ENCODE results near the gene IL1RAP. TPM values are rescaled to one million over a fixed set of nuclear protein-coding genes. Genes with fewer than 3 reads are reported as not detected.

The IL1RAP gene
- total and polyA plus RNA-seq, 2 experiments from 2014 or later, result 3.6 to 5.0 TPM

DNA sequence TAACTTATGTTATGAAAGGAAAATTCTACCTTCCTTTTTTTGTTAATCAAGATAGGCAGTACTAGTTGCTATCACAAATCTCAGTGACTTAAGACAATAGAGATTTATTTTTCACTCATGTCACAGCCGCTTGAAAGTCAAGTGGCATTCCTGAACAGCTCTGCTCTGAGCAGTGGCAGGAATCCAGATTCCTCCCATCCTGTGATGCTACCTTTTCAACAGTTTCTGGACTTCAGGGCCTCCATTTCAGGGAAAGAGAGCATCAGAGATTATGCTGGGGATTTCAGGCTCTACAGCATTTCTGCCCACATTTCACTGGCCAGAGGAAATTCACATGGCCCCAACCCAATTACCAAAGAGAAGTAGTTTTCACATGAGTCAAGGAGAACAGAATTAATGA, 83.4 kb downstream of the IL1RAP start:
- H4K20me1 ChIP-seq (replicated peaks; ENCODE audit: insufficient read depth), result no peaks in the 10 kb centered on the region
- no peak overlapping the region for H3K4me3 Mint-ChIP-seq
- H3K27ac ChIP-seq (ENCODE audit: low read depth), result no peak overlapping the region
- no peaks in the 10 kb centered on the region for H3K36me3 ChIP-seq (ENCODE audit: insufficient read depth)
- H3K4me1 Mint-ChIP-seq, result peaks cover 15% of the 10 kb centered on the region
- DNase-seq (ENCODE audit: low spot score) (peak; percentile 20), ATAC-seq (peak; percentile 28; the same call in 2 of the 3 replicates)
- no peak overlapping the region for H3K4me2 ChIP-seq
- H3K4me3 ChIP-seq, result no peak overlapping the region
- no peaks in the 10 kb centered on the region for H3K9me3 Mint-ChIP-seq
- H3F3A ChIP-seq (replicated peaks; ENCODE audit: low read depth), result no peaks in the 10 kb centered on the region
- H3K9me2 ChIP-seq (ENCODE audit: insufficient read depth), result no peaks in the 10 kb centered on the region
- no peaks in the 10 kb centered on the region for H3K36me3 Mint-ChIP-seq (ENCODE audit: low read depth)
- TF ChIP-seq EZH2 (IDR thresholded peaks at IDR 0.05; ENCODE audit: low read depth, unreplicated experiment), result no peak
- TF ChIP-seq NANOG (IDR thresholded peaks at IDR 0.05; ENCODE audit: borderline replicate concordance), result no peak
- TF ChIP-seq, protein P1, sequence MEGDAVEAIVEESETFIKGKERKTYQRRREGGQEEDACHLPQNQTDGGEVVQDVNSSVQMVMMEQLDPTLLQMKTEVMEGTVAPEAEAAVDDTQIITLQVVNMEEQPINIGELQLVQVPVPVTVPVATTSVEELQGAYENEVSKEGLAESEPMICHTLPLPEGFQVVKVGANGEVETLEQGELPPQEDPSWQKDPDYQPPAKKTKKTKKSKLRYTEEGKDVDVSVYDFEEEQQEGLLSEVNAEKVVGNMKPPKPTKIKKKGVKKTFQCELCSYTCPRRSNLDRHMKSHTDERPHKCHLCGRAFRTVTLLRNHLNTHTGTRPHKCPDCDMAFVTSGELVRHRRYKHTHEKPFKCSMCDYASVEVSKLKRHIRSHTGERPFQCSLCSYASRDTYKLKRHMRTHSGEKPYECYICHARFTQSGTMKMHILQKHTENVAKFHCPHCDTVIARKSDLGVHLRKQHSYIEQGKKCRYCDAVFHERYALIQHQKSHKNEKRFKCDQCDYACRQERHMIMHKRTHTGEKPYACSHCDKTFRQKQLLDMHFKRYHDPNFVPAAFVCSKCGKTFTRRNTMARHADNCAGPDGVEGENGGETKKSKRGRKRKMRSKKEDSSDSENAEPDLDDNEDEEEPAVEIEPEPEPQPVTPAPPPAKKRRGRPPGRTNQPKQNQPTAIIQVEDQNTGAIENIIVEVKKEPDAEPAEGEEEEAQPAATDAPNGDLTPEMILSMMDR (conservative IDR thresholded peaks at IDR 0.05; ENCODE audit: low read depth in 2 of 2), result no peak
- TF ChIP-seq ZNF331 (CRISPR knock-in tag; IDR thresholded peaks at IDR 0.05; ENCODE audit: low read depth), result no peak
- no peak for TF ChIP-seq POLR2AphosphoS5 (IDR thresholded peaks at IDR 0.05; ENCODE audit: low read depth)
- TF ChIP-seq ETS1 (IDR thresholded peaks at IDR 0.05), result no peak
- TF ChIP-seq, protein P2, sequence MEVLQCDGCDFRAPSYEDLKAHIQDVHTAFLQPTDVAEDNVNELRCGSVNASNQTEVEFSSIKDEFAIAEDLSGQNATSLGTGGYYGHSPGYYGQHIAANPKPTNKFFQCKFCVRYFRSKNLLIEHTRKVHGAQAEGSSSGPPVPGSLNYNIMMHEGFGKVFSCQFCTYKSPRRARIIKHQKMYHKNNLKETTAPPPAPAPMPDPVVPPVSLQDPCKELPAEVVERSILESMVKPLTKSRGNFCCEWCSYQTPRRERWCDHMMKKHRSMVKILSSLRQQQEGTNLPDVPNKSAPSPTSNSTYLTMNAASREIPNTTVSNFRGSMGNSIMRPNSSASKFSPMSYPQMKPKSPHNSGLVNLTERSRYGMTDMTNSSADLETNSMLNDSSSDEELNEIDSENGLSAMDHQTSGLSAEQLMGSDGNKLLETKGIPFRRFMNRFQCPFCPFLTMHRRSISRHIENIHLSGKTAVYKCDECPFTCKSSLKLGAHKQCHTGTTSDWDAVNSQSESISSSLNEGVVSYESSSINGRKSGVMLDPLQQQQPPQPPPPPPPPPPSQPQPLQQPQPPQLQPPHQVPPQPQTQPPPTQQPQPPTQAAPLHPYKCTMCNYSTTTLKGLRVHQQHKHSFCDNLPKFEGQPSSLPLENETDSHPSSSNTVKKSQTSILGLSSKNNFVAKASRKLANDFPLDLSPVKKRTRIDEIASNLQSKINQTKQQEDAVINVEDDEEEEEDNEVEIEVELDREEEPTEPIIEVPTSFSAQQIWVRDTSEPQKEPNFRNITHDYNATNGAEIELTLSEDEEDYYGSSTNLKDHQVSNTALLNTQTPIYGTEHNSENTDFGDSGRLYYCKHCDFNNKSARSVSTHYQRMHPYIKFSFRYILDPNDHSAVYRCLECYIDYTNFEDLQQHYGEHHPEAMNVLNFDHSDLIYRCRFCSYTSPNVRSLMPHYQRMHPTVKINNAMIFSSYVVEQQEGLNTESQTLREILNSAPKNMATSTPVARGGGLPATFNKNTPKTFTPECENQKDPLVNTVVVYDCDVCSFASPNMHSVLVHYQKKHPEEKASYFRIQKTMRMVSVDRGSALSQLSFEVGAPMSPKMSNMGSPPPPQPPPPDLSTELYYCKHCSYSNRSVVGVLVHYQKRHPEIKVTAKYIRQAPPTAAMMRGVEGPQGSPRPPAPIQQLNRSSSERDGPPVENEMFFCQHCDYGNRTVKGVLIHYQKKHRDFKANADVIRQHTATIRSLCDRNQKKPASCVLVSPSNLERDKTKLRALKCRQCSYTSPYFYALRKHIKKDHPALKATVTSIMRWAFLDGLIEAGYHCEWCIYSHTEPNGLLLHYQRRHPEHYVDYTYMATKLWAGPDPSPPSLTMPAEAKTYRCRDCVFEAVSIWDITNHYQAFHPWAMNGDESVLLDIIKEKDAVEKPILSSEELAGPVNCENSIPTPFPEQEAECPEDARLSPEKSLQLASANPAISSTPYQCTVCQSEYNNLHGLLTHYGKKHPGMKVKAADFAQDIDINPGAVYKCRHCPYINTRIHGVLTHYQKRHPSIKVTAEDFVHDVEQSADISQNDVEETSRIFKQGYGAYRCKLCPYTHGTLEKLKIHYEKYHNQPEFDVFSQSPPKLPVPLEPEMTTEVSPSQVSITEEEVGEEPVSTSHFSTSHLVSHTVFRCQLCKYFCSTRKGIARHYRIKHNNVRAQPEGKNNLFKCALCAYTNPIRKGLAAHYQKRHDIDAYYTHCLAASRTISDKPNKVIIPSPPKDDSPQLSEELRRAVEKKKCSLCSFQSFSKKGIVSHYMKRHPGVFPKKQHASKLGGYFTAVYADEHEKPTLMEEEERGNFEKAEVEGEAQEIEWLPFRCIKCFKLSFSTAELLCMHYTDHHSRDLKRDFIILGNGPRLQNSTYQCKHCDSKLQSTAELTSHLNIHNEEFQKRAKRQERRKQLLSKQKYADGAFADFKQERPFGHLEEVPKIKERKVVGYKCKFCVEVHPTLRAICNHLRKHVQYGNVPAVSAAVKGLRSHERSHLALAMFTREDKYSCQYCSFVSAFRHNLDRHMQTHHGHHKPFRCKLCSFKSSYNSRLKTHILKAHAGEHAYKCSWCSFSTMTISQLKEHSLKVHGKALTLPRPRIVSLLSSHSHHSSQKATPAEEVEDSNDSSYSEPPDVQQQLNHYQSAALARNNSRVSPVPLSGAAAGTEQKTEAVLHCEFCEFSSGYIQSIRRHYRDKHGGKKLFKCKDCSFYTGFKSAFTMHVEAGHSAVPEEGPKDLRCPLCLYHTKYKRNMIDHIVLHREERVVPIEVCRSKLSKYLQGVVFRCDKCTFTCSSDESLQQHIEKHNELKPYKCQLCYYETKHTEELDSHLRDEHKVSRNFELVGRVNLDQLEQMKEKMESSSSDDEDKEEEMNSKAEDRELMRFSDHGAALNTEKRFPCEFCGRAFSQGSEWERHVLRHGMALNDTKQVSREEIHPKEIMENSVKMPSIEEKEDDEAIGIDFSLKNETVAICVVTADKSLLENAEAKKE (CRISPR knock-in tag; IDR thresholded peaks at IDR 0.05), result no peak
- TF ChIP-seq EZH2phosphoT487 (IDR thresholded peaks at IDR 0.05; ENCODE audit: unreplicated experiment), result no peak
- no peak for TF ChIP-seq CREB1 (CRISPR knock-in tag; IDR thresholded peaks at IDR 0.05; ENCODE audit: low read depth)
- TF ChIP-seq STAT1 (IDR thresholded peaks at IDR 0.05; ENCODE audit: unreplicated experiment), result no peak
- TF ChIP-seq JUNB (IDR thresholded peaks at IDR 0.05; ENCODE audit: unreplicated experiment), result no peak
- no peak for TF ChIP-seq REST (IDR thresholded peaks at IDR 0.05; ENCODE audit: unreplicated experiment)
- TF ChIP-seq ZNF114 (CRISPR knock-in tag; IDR thresholded peaks at IDR 0.05), result no peak
- no peaks in the 10 kb centered on the region for H3K79me2 ChIP-seq (replicated peaks; ENCODE audit: insufficient read depth)
- no peaks in the 10 kb centered on the region for H3K27me3 Mint-ChIP-seq (ENCODE audit: insufficient read depth, low read depth, poor library complexity)
- H3K27me3 ChIP-seq (ENCODE audit: insufficient read depth), result no peaks in the 10 kb centered on the region
- H2AFZ ChIP-seq, result no peak overlapping the region
- H3K4me1 ChIP-seq (ENCODE audit: insufficient read depth), result peaks cover 11% of the 10 kb centered on the region
- H3K27ac Mint-ChIP-seq, result no peak overlapping the region
